ENCODE results near the gene FAH.

FAH gene

GRCh38 chr15:80202016-80202315 is 49.2 kb downstream of the FAH start:
- DNase-seq: no peak

DNA sequence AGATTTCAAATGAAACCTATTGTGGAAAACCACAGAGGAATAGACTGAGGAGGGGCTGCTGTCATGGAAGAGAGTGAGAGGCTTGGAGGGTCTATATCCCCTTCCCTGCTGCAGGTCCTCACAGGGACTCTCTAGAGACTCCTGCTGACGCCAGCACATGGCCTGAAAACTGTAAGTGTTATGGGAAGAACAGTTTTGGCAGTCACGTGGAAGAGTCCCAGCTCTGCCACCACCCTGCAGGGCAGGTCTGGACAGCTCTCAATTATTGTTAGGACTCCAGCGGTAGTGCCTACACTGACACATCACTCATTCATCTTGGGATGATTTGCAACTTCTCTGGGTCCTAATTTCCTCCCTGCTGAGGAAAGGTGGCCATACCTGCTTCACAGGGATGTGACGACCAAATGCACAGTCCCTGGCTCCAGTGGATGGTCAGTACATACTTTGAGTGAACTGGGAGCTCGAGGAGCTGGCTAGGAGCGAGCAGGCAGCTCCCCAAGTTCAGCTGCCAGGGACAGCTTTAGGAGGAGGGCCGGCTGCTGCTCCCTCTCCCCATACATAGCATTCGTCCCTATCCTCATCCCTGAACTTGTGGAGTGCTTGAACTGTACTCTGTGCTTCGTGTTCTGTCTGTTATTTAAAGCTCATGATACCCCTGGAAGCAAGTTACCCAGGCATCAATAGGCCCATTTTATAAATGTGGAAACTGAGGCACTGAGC is 50.0 kb downstream of the FAH start:
- DNase-seq: no peak

GRCh38 chr15:80203361-80203885 is 50.6 kb downstream of the FAH start:
- no peak for DNase-seq

- no peak for DNase-seq
Measured at GRCh38 chr15:80204231-80204630, 51.4 kb downstream of the FAH start.

DNA sequence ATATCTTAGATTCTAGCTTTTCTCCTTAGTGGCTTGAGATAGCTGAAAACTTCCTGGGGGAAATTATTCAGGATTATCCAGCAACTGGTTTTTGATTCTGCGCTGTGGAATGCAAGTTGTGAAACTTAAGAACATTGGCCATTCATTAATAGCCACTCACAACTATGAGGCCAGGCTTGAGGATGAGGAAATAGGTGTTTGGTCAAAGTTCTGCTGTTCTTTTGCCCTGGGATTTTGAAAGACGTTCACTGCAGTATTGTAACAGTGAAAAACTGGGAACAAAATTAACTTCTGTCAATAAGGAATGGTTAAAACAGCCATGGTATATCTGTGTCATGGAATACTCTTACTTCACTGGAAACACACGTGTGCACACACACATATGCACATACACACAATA is 55.1 kb downstream of the FAH start:
- DNase-seq: no peak

DNA sequence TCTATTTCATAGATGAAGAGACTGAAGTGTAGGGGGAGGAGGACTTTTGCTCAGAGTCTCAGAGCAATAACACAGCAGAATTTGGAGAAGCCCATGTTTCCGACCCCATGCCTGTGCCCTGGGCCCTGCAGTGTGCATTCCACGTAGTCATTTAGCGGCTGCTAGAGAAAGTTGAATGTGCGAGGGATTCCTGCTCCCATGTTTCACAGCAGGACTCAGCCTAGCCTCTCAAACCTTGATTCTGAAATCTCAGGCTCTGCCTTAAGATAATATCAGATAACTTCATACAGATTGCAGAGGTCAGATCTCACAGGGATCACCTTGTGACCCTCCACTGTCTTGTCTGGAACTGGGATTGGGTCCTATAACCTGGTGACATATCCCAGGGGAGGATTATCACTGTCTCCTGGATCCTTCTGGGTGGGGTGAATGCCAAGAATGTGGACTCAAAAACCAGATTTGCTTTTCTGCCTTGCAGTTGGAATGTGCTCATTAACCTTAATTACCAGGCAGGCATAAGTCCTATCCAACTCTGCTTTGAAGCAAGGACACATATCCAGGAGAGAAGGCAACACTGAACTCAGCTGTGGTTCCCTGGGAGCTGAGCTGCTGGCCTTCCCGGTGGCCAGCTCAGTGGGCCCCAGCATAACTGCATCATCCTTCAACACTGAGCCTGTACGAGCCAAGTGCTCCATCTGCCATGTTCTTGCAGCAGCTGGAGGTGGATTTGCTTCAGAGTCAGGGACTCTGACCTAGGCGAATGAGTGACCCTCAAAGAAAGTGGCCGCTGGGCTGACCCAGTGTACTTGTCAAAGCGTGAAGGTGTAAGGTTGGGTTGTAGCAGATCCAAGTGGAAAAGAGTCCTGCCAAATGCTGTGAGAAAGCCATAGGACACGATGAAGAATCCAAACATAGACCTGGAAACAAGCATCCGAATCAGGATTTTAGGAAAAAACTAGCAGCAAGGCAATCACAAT is 56.2 kb downstream of the FAH start:
- DNase-seq: no peak

- no peak for DNase-seq
Measured at GRCh38 chr15:80210611-80211573, 58.1 kb downstream of the FAH start.

- no peak for DNase-seq
Measured at GRCh38 chr15:80211976-80212375, 59.2 kb downstream of the FAH start.

DNA sequence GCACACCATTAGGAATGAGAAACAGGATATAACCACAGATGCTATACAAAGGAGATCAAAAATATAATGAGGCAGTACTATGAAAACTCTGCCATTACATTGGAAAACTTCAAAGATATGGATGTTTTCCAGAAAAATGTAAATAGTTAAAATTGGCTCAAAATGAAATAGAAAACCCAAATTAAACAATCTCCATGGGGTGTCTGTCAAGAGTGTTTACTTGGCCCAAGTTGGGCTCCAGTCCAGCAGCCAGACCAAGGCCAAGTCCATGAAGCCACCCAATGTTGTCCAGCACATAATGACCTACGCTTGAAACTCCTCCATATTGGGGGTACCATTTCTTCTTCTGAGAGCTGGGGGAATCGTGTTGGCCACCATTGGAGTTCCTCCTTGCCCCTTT is 62.1 kb downstream of the FAH start:
- no peak for DNase-seq

- DNase-seq: no peak
Measured at GRCh38 chr15:80216141-80216540, 63.3 kb downstream of the FAH start.

- no peak for DNase-seq
Measured at GRCh38 chr15:80216911-80217310, 64.1 kb downstream of the FAH start.

GRCh38 chr15:80217327-80217900 is 64.6 kb downstream of the FAH start:
- no peak for DNase-seq

GRCh38 chr15:80219955-80220354 is 67.2 kb downstream of the FAH start:
- DNase-seq: no peak

GRCh38 chr15:80228959-80229610 is 76.3 kb downstream of the FAH start:
- DNase-seq: no peak

DNA sequence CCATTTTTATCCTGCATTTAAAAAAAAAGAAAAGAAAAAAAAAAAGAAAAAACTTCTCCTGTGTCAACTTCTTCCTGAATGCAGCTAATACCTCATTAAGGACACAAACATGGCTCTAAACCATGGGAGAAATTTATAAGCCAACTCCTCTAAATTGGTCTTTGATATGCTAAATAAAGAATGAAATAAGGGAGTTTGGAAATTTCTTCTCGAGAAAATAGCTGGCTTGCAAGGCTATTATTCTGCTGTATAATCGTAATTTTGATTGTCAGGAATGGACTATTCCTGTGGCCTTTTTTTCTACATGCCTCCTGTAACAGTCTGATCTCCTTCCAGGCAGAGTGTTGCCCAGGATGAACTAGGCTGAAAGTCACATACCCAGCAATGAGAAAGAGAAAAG is 78.6 kb downstream of the FAH start:
- DNase-seq: no peak

DNA sequence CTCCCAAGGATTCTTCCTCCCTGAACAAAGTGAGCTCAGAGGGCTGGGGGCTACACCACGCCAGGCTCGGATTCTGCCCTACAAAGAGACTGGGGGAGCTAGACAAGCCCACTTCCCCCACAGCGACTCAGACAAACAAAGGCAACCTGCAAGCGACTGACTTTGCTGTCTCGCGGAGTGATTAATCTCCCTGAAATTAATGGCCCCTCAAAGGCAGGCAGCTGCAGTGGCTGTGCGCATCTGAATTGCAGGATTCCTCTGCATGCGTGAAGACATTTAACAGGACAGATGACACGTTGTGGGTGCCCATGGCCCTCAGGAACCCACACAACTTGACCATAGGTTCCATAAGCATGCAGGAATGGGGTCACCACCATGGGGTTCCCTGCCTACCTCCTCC is 80.8 kb downstream of the FAH start:
- no peak for DNase-seq

DNA sequence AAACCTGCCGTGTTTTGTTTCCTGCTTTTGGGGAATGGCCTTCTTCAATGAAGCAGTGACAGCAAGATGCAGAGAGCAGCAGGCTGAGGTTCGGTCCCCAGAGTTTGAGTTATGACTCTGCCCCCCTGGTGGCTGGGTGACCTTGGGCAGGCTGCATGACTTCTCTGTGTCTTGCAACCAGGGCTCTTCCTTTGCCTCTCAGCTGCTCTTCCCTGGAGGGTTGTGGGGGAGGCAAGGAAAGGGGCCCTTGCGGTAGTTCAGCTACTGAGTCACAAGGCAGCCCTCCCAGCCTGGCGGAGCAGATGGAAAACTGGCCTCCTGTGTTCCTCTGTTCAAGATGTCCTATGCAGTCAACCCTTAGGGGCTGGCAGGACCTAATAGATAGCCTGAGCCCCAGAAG is 82.1 kb downstream of the FAH start:
- peak; percentile 5 for DNase-seq
